ENCODE data around the gene IQCF6.
"Not testable (repeated sequence)": the region's sequence is repeated elsewhere in the genome, so short reads cannot be mapped to it uniquely, and the experiment has no call there.

IQCF6 gene

DNA sequence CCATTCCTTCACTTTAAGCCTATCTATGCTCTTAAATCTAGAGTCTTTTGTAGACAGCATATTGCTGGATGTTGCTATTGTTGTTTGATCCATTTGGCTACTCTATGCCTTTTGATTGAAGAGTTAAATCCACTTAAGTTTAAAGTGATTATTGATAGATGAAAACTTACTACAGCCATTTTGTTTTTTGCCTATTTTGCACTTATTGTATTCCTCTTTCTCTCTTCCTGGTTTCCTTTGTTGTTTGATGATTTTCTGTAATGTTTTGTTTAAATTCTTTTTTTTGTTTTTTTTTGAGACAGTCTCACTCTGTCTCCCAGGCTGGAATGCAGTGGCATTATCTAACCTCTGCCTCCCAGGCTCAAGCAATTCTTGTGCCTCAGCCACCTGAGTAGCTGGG is 19.8 kb downstream of the IQCF6 start:
- no peak for DNase-seq

DNA sequence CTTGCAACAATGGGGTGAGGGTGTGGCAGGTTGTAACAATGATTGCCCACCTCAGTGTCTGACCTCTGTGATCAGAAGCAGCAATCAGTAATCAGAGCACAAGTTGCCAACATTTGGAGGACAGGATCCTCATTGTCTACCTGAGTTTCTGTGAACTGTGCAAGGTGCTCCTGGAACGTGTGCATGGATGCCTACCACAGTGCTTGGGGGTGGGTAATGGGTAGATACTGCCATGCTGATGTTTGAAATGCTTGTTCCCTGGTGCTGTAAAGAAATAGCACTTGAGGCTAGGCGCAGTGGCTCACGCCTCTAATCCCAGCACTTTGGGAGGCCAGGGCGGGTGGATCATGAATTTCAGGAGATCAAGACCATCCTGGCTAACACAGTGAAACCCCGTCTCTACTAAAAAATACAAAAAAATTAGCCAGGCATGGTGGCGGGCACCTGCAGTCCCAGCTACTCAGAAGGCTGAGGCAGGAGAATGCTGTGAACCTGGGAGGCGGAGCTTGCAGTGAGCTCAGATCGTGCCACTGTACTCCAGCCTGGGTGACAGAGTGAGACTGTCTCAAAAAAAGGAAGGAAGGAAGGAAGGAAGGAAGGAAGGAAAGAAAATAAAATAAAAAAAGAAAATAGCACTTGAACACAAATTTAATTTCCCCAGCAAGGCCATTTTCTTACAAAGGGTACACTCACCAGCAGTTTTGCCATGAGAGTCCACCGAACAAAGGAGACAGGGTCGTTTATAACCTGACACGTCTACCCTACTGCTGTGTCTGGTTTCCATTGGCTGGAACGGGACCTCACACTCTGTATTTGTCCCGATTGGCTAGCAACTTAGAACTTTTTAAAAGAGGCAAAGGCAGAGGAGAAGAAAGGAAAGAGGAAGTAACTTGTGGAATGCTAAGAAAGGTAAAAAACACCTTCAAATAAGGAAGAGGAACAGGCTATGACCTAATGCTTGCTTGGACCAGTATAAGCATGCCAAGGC is 25.0 kb downstream of the IQCF6 start:
- not testable (repeated sequence) for DNase-seq

DNA sequence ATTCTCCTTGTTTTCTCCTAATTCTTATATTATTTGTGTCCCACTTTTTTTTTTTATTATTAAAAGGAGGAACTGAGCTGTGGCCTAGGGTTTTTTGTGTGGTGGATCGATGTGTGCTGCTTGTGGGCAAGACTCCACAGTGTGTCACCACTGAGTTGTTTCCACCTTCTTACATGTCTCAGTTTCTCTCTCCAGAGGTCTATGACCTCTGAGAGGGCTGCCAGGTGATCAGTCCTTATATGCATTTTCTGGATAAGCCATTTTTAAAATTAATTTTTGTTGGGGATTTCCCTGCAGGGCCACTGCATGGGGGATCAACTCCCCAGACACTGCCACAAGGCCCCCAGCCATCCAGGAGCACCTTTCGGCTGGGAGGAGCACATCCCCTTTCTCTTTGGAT is 27.8 kb downstream of the IQCF6 start:
- no peak for DNase-seq

DNA sequence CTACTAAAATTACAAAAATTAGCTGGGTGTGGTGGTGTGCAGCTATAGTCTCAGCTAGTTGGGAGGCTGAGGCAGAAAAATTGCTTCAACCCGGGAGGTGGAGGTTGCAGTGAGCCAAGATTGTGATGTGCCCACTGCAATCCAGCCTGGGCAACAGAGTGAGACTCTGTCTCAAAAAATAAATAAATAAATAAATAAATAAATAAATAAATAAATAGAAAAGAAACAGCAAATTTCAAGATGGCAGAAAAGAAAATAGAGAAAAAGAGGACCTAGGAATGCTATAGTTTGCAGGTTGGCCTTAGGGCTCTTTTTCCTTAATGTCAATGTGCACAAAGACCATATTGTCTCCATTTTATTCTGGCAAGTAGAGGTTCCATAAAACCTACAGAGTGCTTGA is 28.2 kb downstream of the IQCF6 start:
- no peak for DNase-seq

DNA sequence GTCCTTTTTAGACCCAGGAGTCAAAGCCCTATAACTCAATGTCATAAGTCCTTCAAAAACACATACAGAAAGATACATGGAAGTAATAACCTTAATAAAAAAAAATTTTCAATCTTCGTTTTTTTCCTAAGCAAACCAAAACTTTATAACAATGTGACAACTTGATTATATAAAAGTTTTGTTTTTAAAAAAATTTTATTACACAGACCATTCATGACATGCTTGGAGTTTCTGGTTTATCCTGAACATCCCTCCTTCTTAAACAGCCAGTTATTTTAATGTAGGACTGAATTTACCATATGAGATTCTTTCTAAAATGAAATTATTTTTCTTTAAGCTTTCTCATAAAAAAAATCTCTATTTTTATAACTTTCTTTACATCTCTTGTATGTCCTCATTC is 30.7 kb downstream of the IQCF6 start:
- DNase-seq = no peak

DNA sequence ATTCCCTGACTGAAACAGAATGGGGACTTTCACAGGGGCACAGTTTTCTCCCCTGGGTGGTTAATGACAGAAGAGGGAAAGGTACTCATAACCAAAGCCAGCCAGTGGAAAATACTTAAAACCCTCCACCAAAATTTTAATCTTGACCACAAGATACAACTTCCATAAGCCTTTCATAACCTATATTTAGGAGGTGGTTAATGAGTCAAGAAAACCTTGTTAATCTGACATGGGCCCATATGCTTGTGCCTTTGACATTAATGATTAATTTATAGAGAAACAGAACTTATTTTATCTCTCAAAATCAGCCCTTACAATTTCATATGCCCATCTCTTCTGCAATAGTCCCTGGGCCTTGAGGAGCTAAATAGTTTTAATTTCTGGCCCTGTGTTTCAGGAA is 31.2 kb downstream of the IQCF6 start:
- no peak for DNase-seq

DNA sequence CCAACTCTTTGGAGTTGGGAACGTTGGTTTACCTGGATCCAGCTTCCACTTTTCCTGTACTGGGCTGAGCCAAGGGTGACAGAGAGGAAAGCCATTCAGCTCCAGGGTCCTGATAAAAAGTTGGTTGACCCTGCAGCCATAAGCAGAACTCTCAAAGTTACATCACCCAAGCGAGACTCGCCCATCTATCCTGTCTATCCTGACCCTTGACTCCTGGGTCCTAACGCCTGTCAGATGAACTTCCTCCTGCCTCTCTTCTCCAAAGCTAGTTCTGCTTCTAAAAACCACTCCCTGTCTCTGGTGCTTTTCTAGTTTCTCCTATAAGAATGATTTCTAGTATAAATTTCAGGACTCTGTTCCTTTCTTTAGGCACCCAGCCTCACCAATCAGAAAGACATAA is 36.1 kb downstream of the IQCF6 start:
- not testable (repeated sequence) for DNase-seq

DNA sequence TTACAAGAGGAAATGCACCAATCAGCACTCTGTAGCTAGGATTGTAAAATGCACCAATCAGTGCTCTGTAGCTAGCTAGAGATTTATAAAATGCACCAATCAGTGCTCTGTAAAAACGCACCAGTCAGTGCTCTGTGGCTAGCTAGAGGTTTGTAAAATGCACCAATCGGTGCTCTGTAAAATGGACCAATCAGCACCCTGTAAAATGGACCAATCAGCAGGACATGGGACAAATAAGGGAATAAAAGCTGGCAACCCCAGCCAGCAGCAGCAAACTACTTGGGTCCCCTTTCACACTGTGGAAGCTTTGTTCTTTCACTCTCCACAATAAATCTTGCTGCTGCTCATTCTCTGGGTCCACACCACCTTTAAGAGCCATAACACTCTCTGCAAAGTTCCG is 36.7 kb downstream of the IQCF6 start:
- DNase-seq = not testable (repeated sequence)

DNA sequence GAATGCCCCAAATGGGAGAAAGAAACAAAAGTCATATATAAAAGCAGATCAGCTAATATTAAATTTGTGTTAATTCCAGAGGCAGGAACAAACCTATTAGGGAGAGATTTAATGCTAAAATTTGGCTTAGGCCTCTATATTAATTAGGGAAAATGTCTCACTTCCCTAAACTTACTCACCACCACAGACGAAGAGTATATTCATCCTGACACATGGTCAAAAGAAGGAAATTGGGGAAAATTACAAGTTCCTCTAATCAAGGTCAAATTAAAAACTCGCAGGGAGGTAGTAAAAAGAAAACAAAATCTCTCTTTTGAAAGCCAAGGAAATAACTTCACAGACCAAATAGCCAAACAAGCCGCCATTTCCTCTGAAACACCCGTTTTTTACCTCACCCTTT is 39.9 kb downstream of the IQCF6 start:
- DNase-seq = no peak

DNA sequence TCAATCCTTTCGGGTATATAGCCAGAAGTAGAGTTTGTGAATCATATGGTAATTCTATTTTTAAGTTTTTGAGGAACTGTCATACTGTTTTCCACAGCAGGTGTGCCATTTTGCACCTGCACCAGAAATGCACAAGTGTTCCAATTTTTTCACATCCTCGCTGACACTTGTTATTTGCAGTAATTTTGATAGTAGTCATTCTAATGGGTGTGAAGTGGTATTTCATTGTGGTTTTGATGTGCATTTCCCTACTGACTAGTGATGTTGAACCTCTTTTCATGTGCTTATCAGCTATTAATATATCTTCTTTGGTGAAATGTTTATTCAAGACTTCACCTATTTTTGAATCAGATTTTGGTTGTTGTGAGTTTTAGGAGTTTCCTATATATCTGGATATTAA is 43.1 kb downstream of the IQCF6 start:
- no peak for DNase-seq

DNA sequence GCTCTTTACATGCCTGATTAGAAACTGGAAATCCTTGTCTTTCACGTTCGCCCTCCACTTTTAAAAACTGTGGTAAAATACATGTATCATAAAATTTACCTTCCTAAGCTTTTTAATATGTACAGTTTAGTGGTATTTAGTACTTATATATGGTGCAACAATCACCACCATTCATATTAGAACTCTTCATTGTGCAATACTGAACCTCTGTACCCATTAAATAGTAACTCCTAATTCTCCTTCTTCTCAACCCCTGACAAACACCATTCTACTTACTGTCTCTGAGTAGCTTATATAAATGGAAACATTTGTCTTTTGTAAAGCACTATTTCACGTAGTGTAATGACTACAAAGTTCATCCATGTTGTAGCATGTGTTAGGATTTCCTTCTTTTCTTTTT is 44.0 kb downstream of the IQCF6 start:
- no peak for DNase-seq

DNA sequence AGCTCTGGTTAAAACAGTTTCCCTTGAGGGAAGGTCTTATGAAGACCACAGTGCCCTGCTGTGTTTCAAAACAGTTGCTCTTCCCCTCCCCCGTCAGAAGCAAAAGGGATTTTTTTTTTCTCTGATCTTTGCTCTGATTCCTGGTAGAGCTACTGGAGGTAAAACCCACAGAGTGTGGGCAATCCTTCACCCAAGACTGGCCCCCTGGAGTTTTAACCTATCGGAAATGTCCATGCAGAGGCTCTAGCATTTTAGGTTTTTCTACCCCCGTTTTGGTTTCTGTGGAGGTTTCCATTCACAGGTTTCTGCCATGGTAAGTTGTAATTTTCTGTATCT is 44.5 kb downstream of the IQCF6 start:
- DNase-seq = no peak

DNA sequence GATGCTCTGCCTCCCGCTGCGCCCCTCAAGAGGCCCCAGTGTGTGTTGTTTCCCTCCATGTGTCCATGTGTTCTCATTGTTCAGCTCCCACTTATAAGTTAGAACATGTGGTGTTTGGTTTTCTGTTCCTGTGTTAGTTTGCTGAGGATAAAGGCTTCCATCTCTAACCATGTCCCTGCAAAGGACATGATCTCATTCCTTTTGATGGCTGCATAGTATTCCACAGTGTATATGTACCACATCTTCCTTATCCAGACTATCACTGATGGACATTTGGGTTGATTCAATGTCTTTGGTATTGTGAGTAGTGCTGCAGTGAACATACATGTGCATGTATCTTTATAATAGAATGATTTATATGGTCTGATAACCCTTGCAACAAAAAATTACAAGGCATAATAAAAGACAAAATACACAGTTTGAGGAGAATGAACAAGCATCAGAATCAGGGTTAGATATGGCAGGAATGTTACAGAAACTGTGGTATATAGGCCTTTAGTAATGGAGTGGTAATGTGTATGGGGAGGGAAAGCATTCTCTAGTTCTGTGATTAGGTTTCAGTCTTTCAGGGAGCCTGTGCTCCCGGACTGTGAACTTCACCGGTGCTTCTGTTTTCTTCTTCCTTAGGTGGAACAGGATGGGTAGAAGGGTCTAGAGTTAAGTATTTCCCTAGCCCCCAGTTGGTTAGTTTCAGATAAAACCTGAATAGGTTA is 45.0 kb downstream of the IQCF6 start:
- DNase-seq = no peak

DNA sequence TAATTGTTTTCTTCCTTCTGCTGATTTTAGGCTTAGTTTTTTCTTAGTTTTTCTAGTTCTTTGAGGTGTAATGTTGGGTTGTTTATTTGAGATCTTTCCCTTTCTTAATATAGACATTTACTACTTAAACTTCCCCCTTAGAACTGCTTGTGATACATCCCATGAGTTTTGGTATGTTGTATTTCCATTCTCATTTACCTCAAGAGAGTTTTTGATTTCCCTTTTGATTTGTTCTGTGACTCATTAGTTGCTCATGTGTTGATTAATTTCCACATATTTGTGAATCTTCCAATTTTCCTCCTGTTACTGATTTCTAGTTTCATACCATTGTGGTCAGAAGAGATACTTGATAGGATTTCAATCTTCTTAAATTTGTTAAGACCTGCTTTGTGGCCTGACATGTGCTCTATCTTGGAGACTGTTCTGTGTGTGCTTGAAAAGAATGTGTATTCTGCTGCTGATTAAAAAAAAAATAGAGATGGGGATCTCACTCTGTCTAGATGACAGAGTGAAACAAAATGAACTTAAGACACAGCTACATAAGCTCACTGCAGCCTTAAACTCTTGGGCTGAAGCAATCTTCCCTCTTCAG is 49.9 kb downstream of the IQCF6 start:
- no peak for DNase-seq
